Hepatocyte (in vitro differentiated cells): Measurements from ENCODE around the gene ARL17B.
"Not testable (repeated sequence)": the region's sequence is repeated elsewhere in the genome, so short reads cannot be mapped to it uniquely, and the experiment has no call there.

Experiments
- EZH2 ChIP-seq: fragments of 200-600 bp; sonication (generic); IDR thresholded peaks from 2 replicates; pipeline ENCODE4 v1.6.1; 2016; ENCODE audit warnings: antibody characterized with exemption, mild to moderate bottlenecking, borderline replicate concordance
- TF ChIP-seq, protein P1 (sequence below): fragments of 200-600 bp; sonication (generic); IDR thresholded peaks from 2 replicates; pipeline ENCODE4 v1.5.1; 2016; ENCODE audit warnings: antibody characterized with exemption, mild to moderate bottlenecking; ENCODE audit not compliant: poor library complexity

DNA sequence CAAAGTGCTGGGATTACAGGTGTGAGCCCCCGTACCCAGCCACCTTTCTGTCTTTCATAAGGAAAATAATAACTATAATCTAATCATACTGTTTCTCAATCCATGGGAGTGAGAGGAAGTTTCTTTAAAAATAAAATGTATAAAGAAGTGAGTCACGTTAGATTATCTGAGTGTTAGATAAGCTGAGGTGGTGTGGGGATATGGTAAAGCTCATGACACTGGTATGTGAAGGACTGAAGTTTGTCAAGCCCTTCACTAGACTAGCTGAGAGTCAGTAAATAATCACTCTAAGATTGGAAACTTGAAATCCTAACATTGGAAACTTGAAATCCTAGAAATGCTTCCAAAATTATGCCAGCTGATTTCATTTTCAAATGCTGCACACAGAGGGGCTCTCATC is 76.1 kb downstream of the ARL17B start:
- TF ChIP-seq, protein P1, sequence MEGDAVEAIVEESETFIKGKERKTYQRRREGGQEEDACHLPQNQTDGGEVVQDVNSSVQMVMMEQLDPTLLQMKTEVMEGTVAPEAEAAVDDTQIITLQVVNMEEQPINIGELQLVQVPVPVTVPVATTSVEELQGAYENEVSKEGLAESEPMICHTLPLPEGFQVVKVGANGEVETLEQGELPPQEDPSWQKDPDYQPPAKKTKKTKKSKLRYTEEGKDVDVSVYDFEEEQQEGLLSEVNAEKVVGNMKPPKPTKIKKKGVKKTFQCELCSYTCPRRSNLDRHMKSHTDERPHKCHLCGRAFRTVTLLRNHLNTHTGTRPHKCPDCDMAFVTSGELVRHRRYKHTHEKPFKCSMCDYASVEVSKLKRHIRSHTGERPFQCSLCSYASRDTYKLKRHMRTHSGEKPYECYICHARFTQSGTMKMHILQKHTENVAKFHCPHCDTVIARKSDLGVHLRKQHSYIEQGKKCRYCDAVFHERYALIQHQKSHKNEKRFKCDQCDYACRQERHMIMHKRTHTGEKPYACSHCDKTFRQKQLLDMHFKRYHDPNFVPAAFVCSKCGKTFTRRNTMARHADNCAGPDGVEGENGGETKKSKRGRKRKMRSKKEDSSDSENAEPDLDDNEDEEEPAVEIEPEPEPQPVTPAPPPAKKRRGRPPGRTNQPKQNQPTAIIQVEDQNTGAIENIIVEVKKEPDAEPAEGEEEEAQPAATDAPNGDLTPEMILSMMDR: not testable (repeated sequence)
- TF ChIP-seq EZH2: not testable (repeated sequence)
